HEK293 (cell line): ENCODE data around the gene FAM76A.

Source experiments
- CTCF ChIA-PET: fragments of 350-600 bp; formaldehyde crosslinking; extraction: SDS; loops from one replicate; lab custom pipeline; 2021; ENCODE audit warnings: antibody characterized with exemption; lab: Yijun Ruan, JAX
- POLR2A ChIA-PET: fragments of 300-600 bp; formaldehyde crosslinking; extraction: SDS; loops from one replicate; lab custom pipeline; 2020; ENCODE audit warnings: antibody characterized with exemption, inconsistent platforms; lab: Yijun Ruan, JAX
- H3K27ac ChIP-seq: fragments of 200-500 bp; sonication (Bioruptor generic); 2 replicates; pipeline ENCODE4 v1.5.1; 2014; ENCODE audit warnings: low read depth, low read length, control low read depth, inconsistent platforms; ENCODE audit errors: extremely low read depth
- H3K36me3 ChIP-seq, 2 experiments: fragments of 200-500 bp in 1 of 2; sonication (Bioruptor generic) in 1 of 2; 1 replicate in 1 of 2; 2 replicates in 1 of 2; pipeline ENCODE4 v1.5.1; 2014 to 2017; ENCODE audit warnings: inconsistent platforms in 2 of 2, low read length in 2 of 2; ENCODE audit not compliant: control insufficient read depth in 2 of 2, insufficient read depth in 1 of 2
- H3K4me1 ChIP-seq: fragments of 200-500 bp; sonication (Bioruptor generic); 2 replicates; pipeline ENCODE4 v1.5.1; 2014; ENCODE audit warnings: mild to moderate bottlenecking, low read length, inconsistent platforms; ENCODE audit not compliant: control insufficient read depth, insufficient read depth
- H3K4me3 ChIP-seq: 2 replicates; pipeline ENCODE4 v1.5.1; 2011; ENCODE audit warnings: low read depth, mild to moderate bottlenecking, control low read depth, low read length, moderate library complexity
- H3K9me3 ChIP-seq: fragments of 200-500 bp; sonication (Bioruptor generic); 2 replicates; pipeline ENCODE4 v1.5.1; 2014; ENCODE audit warnings: low read depth, low read length, inconsistent platforms; ENCODE audit not compliant: control insufficient read depth, insufficient read depth
- CTCF ChIP-seq: fragments of 450-650 bp; formaldehyde crosslinking; IDR thresholded peaks from 2 replicates; pipeline ENCODE4 v1.5.1; 2016; ENCODE audit warnings: missing biosample characterization, missing genetic modification characterization
- GLI4 ChIP-seq: fragments of 450-650 bp; formaldehyde crosslinking; IDR thresholded peaks from 2 replicates; pipeline ENCODE4 v1.5.1; 2016; ENCODE audit warnings: missing biosample characterization, missing genetic modification characterization
- GLIS1 ChIP-seq: fragments of 450-650 bp; formaldehyde crosslinking; IDR thresholded peaks from 2 replicates; pipeline ENCODE4 v1.5.1; 2016; ENCODE audit warnings: missing biosample characterization, missing genetic modification characterization
- INSM2 ChIP-seq: fragments of 450-650 bp; formaldehyde crosslinking; IDR thresholded peaks from 2 replicates; pipeline ENCODE4 v1.5.1; 2016; ENCODE audit warnings: missing biosample characterization, missing genetic modification characterization
- OVOL3 ChIP-seq: fragments of 450-650 bp; formaldehyde crosslinking; IDR thresholded peaks from 2 replicates; pipeline ENCODE4 v1.5.1; 2016; ENCODE audit warnings: missing biosample characterization, missing genetic modification characterization
- PBX3 ChIP-seq: sonication (generic); formaldehyde crosslinking; IDR thresholded peaks from 2 replicates; pipeline ENCODE4 v1.8.1; 2022; ENCODE audit warnings: mild to moderate bottlenecking, moderate library complexity, missing genetic modification reagents
- PRDM10 ChIP-seq: fragments of 450-650 bp; formaldehyde crosslinking; IDR thresholded peaks from 2 replicates; pipeline ENCODE4 v1.5.1; 2016; ENCODE audit warnings: missing biosample characterization, missing genetic modification characterization
- PRDM4 ChIP-seq: fragments of 450-650 bp; formaldehyde crosslinking; IDR thresholded peaks from 2 replicates; pipeline ENCODE4 v1.5.1; 2017; ENCODE audit warnings: missing biosample characterization, missing genetic modification characterization
- REPIN1 ChIP-seq: fragments of 450-650 bp; formaldehyde crosslinking; IDR thresholded peaks from 2 replicates; pipeline ENCODE4 v1.5.1; 2017; ENCODE audit warnings: missing biosample characterization, missing genetic modification characterization, low read depth
- SP2 ChIP-seq: fragments of 450-650 bp; formaldehyde crosslinking; IDR thresholded peaks from 2 replicates; pipeline ENCODE4 v1.5.1; 2016; ENCODE audit warnings: missing biosample characterization, missing genetic modification characterization
- SP3 ChIP-seq: fragments of 450-650 bp; formaldehyde crosslinking; IDR thresholded peaks from 2 replicates; pipeline ENCODE4 v1.5.1; 2016; ENCODE audit warnings: missing biosample characterization, missing genetic modification characterization
- ZBTB21 ChIP-seq: fragments of 450-650 bp; formaldehyde crosslinking; IDR thresholded peaks from 2 replicates; pipeline ENCODE4 v1.5.1; 2017; ENCODE audit warnings: missing biosample characterization, missing genetic modification characterization
- ZBTB8A ChIP-seq: fragments of 450-650 bp; formaldehyde crosslinking; IDR thresholded peaks from 2 replicates; pipeline ENCODE4 v1.5.1; 2016; ENCODE audit warnings: missing biosample characterization, missing genetic modification characterization
- ZEB2 ChIP-seq: fragments of 450-650 bp; formaldehyde crosslinking; IDR thresholded peaks from 2 replicates; pipeline ENCODE4 v1.5.1; 2016; ENCODE audit warnings: missing biosample characterization, missing genetic modification characterization
- ZNF133 ChIP-seq: fragments of 450-650 bp; formaldehyde crosslinking; IDR thresholded peaks from 2 replicates; pipeline ENCODE4 v1.5.1; 2016; ENCODE audit warnings: missing biosample characterization, missing genetic modification characterization
- ZNF354C ChIP-seq: fragments of 450-650 bp; formaldehyde crosslinking; IDR thresholded peaks from 2 replicates; pipeline ENCODE4 v1.5.1; 2016; ENCODE audit warnings: missing biosample characterization, missing genetic modification characterization, low read depth, borderline replicate concordance
- ZNF394 ChIP-seq: fragments of 450-650 bp; formaldehyde crosslinking; IDR thresholded peaks from 2 replicates; pipeline ENCODE4 v1.5.1; 2016; ENCODE audit warnings: missing biosample characterization, missing genetic modification characterization, mild to moderate bottlenecking, moderate library complexity, borderline replicate concordance
- ZNF433 ChIP-seq: fragments of 450-650 bp; formaldehyde crosslinking; IDR thresholded peaks from 2 replicates; pipeline ENCODE4 v1.5.1; 2016; ENCODE audit warnings: missing biosample characterization, missing genetic modification characterization, low read depth
- ZNF514 ChIP-seq: fragments of 450-650 bp; formaldehyde crosslinking; IDR thresholded peaks from 2 replicates; pipeline ENCODE4 v1.5.1; 2016; ENCODE audit warnings: missing biosample characterization, missing genetic modification characterization
- ZNF571 ChIP-seq: fragments of 450-650 bp; formaldehyde crosslinking; IDR thresholded peaks from 2 replicates; pipeline ENCODE4 v1.5.0; 2017; ENCODE audit warnings: missing biosample characterization, missing genetic modification characterization
- ZNF692 ChIP-seq: fragments of 450-650 bp; formaldehyde crosslinking; IDR thresholded peaks from 2 replicates; pipeline ENCODE4 v1.5.1; 2016; ENCODE audit warnings: missing biosample characterization, missing genetic modification characterization

Gene FAM76A

GRCh38 chr1:27713139-27713725, 12.5 kb upstream of the FAM76A start:
- TF ChIP-seq INSM2 (tag by site-specific recombination) (no peak), ZNF692 (tag by site-specific recombination) (0 out of 2 replicates have a peak, but pooled peaks have one; percentile 20)
- CTCF ChIA-PET, result interaction anchor here (0.7 to 1.0 kb wide), 3 partner anchors 12 to 44 kb away, joined by 3 to 4 read pairs (median 3); partner anchors contain the start of gene IFI6
- H3K9me3 ChIP-seq, result no peaks in the 10 kb centered on the region

GRCh38 chr1:27713869-27714513, 11.8 kb upstream of the FAM76A start:
- ChIA-PET CTCF (interaction anchor here (1.3 kb wide), 1 partner anchor 11 kb away, joined by 7 read pairs; no protein-coding TSS in a partner anchor), POLR2A (interaction anchor here (1.6 kb wide), 1 partner anchor 11 kb away, joined by 4 read pairs; no protein-coding TSS in a partner anchor)

More at GRCh38 chr1:27713139-27713725, 12.5 kb upstream of the FAM76A start:
- no peaks in the 10 kb centered on the region for H3K36me3 ChIP-seq
- no peak overlapping the region for H3K27ac ChIP-seq
- POLR2A ChIA-PET, result interaction anchor here (0.6 to 1.6 kb wide), 2 partner anchors 12 to 18 kb away, joined by 4 to 6 read pairs; no protein-coding TSS in a partner anchor
- H3K4me3 ChIP-seq, result no peak overlapping the region
- H3K4me1 ChIP-seq, result no peaks in the 10 kb centered on the region

More at GRCh38 chr1:27713869-27714513, 11.8 kb upstream of the FAM76A start:
- Histone ChIP-seq H3K27ac (no peak overlapping the region), H3K9me3 (no peaks in the 10 kb centered on the region), H3K36me3 (no peaks in the 10 kb centered on the region), H3K4me3 (no peak overlapping the region), H3K4me1 (no peaks in the 10 kb centered on the region)
- TF ChIP-seq OVOL3 (no peak), SP2 (tag by site-specific recombination) (no peak), ZEB2 (tag by site-specific recombination) (no peak), SP3 (no peak), GLI4 (no peak), ZNF514 (no peak), PRDM10 (no peak), ZBTB21 (tag by site-specific recombination) (no peak), ZNF394 (no peak), ZNF433 (tag by site-specific recombination) (no peak), PRDM4 (tag by site-specific recombination) (no peak), REPIN1 (tag by site-specific recombination) (no peak), CTCF (tag by site-specific recombination) (no peak), ZNF133 (tag by site-specific recombination) (no peak), ZBTB8A (tag by site-specific recombination) (no peak), PBX3 (no peak), ZNF571 (tag by site-specific recombination) (no peak), GLIS1 (tag by site-specific recombination) (no peak), ZNF354C (tag by site-specific recombination) (no peak)
